Inflammatory macrophage treated with lipopolysaccharide for 1 hour (primary cell): Measurements from ENCODE around the gene EPN1.
"Not testable (repeated sequence)": the region's sequence is repeated elsewhere in the genome, so short reads cannot be mapped to it uniquely, and the experiment has no call there.

Experiments used
- DNase-seq, 2 donors: peaks; one replicate each; pipeline ENCODE4 v3.0.0-alpha.2; 2020 to 2022

The EPN1 gene

GRCh38 chr19:55730378-55730777, 55.4 kb downstream of the EPN1 start:
- not testable (repeated sequence) for DNase-seq

GRCh38 chr19:55738302-55738701, 63.3 kb downstream of the EPN1 start, which contains the start of gene NLRP9:
Gene NLRP9 (minus strand): TSS chr19:55738402. CDS start chr19:55738374, 28 bp downstream.
- no peak for DNase-seq

- no peak for DNase-seq
These were observed 75.7 kb downstream of the EPN1 start for GRCh38 chr19:55750715-55751114.

- no peak for DNase-seq
These were observed 78.4 kb downstream of the EPN1 start for GRCh38 chr19:55753401-55753800.

- DNase-seq, result not testable (repeated sequence)
These were observed 81.8 kb downstream of the EPN1 start for GRCh38 chr19:55756808-55757207.

- not testable (repeated sequence) for DNase-seq
These were observed 83.8 kb downstream of the EPN1 start, which contains the start of gene RFPL4A for GRCh38 chr19:55758797-55759196. Gene RFPL4A (plus strand): TSS chr19:55759097. CDS start chr19:55761801, 2,704 bp downstream.
